Measurements from ENCODE around the gene UPB1.

The UPB1 gene

GRCh38 chr22:24494528-24495364 lies at the start of gene UPB1:
TSS of gene UPB1 (plus strand) at chr22:24495332. CDS start at chr22:24495404, 72 bp downstream.
- DNase-seq (ENCODE audit: low read depth): no peak
- no peak within 1 kb of the TSS for H3K4me3 ChIP-seq (replicated peaks; ENCODE audit: low read depth, low read length)
- no peak for TF ChIP-seq CTCF (IDR thresholded peaks at IDR 0.05; ENCODE audit: low read length, missing control alignments)

DNA sequence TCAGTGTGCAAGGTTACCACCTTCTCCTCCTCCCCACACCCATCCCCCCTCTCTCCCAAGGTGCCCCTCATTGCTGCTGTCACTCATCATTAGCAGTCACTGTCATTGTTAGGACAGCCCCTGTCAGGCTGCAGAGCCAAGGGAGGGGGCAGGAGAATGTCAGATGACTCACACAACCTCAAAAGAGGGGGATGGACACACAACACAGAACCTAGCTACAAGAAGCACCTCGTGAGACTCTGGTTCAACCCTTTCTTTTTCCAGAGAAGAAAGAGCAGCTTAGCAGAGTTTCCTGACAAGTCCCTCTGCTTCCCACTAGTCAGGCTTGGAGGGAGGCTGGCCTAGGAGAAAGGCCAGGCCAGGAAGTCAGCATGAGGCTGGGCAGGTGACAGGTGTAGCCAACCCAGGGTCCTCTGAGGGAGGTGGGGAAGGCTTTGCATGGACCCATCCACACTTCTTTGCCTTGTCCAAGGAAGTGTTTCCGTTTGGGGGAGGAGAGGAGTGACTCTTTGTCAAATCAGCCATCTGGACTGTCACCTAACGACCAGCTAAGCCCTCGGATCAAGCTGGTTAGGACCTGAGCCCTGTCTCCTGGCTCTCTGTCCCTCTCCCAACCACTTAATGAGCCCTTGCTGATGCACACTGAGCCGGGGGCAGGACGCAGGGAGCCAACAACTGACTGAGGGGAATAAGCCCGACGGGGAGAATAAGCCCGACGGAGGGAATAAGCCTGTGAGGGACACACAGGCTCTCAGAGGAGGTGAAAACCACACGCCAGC lies 49.5 kb upstream of the UPB1 start:
- H3K4me3 ChIP-seq (replicated peaks; ENCODE audit: low read depth, low read length): no peak overlapping the region
- TF ChIP-seq CTCF (IDR thresholded peaks at IDR 0.05; ENCODE audit: low read length, missing control alignments): no peak
- no peak for DNase-seq (ENCODE audit: low read depth)

- no peak for DNase-seq (ENCODE audit: low read depth)
- H3K4me3 ChIP-seq (replicated peaks; ENCODE audit: low read depth, low read length): no peak overlapping the region
- TF ChIP-seq CTCF (IDR thresholded peaks at IDR 0.05; ENCODE audit: low read length, missing control alignments): no peak
Observed at GRCh38 chr22:24446260-24446611, 48.9 kb upstream of the UPB1 start.

DNA sequence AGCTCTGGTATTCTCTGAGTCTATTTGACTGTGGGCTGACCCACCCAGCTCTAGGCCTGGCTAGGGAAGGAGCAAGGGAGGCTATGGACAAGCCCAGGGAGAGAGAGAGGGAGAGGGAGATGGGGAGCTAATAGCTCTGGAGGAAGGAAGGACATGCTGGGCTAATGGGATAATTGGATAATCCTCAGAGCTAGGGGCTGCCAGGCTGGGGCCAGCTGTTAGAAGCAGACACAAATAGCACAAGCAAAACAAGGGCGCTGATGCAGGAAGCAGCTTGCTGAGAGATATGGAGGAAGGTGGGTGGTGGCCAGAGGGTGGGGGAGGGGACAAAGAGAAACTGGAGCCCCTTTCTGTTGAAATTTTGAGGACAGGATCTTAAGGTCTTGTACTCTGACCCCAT lies 44.5 kb upstream of the UPB1 start:
- no peak overlapping the region for H3K4me3 ChIP-seq (replicated peaks; ENCODE audit: low read depth, low read length)
- no peak for TF ChIP-seq CTCF (IDR thresholded peaks at IDR 0.05; ENCODE audit: low read length, missing control alignments)
- DNase-seq (ENCODE audit: low read depth): no peak

GRCh38 chr22:24451162-24451561 lies 44.0 kb upstream of the UPB1 start:
- no peak for TF ChIP-seq CTCF (IDR thresholded peaks at IDR 0.05; ENCODE audit: low read length, missing control alignments)
- DNase-seq (ENCODE audit: low read depth): no peak
- no peak overlapping the region for H3K4me3 ChIP-seq (replicated peaks; ENCODE audit: low read depth, low read length)

GRCh38 chr22:24453853-24454252 lies 41.3 kb upstream of the UPB1 start:
- no peak for TF ChIP-seq CTCF (IDR thresholded peaks at IDR 0.05; ENCODE audit: low read length, missing control alignments)
- H3K4me3 ChIP-seq (replicated peaks; ENCODE audit: low read depth, low read length): no peak overlapping the region
- DNase-seq (ENCODE audit: low read depth): no peak
